Breast epithelium (tissue), 3 donors: Measurements from ENCODE around the gene FGF10.

ENCODE experiments used
- CTCF ChIP-seq, 3 donors: fragments of 450-650 bp; IDR thresholded peaks; one replicate each; pipeline ENCODE4 v1.5.1; 2016 to 2017; ENCODE audit warnings: antibody characterized with exemption in 3 of 3, mild to moderate bottlenecking in 3 of 3, moderate library complexity in 3 of 3
- POLR2A ChIP-seq: fragments of 450-650 bp; IDR thresholded peaks from one replicate; pipeline ENCODE4 v1.6.1; 2016; ENCODE audit warnings: antibody characterized with exemption, mild to moderate bottlenecking, moderate library complexity
- POLR2AphosphoS5 ChIP-seq, 3 donors: sonication (generic); formaldehyde crosslinking; IDR thresholded peaks; one replicate each; pipeline ENCODE4 v1.6.1; 2017; ENCODE audit warnings: antibody characterized with exemption in 3 of 3

- no peak for TF ChIP-seq POLR2AphosphoS5 (IDR thresholded peaks at IDR 0.05)
- TF ChIP-seq CTCF (IDR thresholded peaks at IDR 0.05), result no peak
- TF ChIP-seq POLR2A, result no peak
Measured at GRCh38 chr5:44360919-44361318, 28.3 kb downstream of the FGF10 start.
